ENCODE measurements around the gene NOP53. TPM values are rescaled to one million over a fixed set of nuclear protein-coding genes. Genes with fewer than 3 reads are reported as not detected.
"Not testable (repeated sequence)": the region's sequence is repeated elsewhere in the genome, so short reads cannot be mapped to it uniquely, and the experiment has no call there.

NOP53 gene
- total and polyA plus RNA-seq, 2 donors (not counting 3 experiments of a cell fraction or from before 2014, with no cell fraction given): 119 to 150 TPM

GRCh38 chr19:47762615-47763308 lies 17.4 kb downstream of the NOP53 start:
- Histone ChIP-seq H3K4me1 (ENCODE audit: control insufficient read depth, extremely low read depth, insufficient read depth, low read length) (peaks cover 4% of the 10 kb centered on the region), H3K9me3 (replicated peaks; ENCODE audit: control insufficient read depth, insufficient read depth, low read length) (no peaks in the 10 kb centered on the region), H3K27me3 (ENCODE audit: control insufficient read depth in 2 of 2, insufficient read depth in 2 of 2, low read length in 2 of 2) (no peaks in the 10 kb centered on the region), H3K9ac (replicated peaks; ENCODE audit: extremely low read depth, insufficient read depth, low read length) (no peak overlapping the region), H3K4me2 (ENCODE audit: insufficient read depth, low read length) (no peak overlapping the region), H3K27ac (ENCODE audit: insufficient read depth, low read depth, low read length) (no peak overlapping the region), H3K36me3 (ENCODE audit: control insufficient read depth in 2 of 2, extremely low read depth in 1 of 2, insufficient read depth in 2 of 2, low read length in 2 of 2) (peaks cover 0 to 7% of the 10 kb centered on the region in 2 experiments), H3K79me2 (ENCODE audit: control insufficient read depth, insufficient read depth, low read length) (no peaks in the 10 kb centered on the region), H3K9me1 (replicated peaks; ENCODE audit: control insufficient read depth, extremely low read depth, insufficient read depth, low read length) (no peaks in the 10 kb centered on the region), H4K20me1 (replicated peaks; ENCODE audit: control insufficient read depth, extremely low read depth, insufficient read depth, low read length) (no peaks in the 10 kb centered on the region), H2AFZ (ENCODE audit: low read depth, low read length) (no peak overlapping the region), H3K4me3 (replicated peaks in 1 of 3; ENCODE audit: insufficient read depth in 1 of 3, low read depth in 1 of 3, low read length in 3 of 3) (no peak overlapping the region)
- BruUV-seq (replicated peaks): no TSS peak
- TF ChIP-seq FOS (IDR thresholded peaks at IDR 0.05; ENCODE audit: borderline replicate concordance, insufficient read depth, low read length) (no peak), MYC (IDR thresholded peaks at IDR 0.05; ENCODE audit: low read depth, low read length) (peak; percentile 51)
- DNase-seq (ENCODE audit: low read depth, low spot score) (peak; percentile 42), FAIRE-seq (peak; percentile 80)
- ChIA-PET POLR2A (interaction anchor here (0.7 kb wide), 1 partner anchor 24 kb away, joined by 3 read pairs; no protein-coding TSS in a partner anchor), CTCF (interaction anchor here (1.5 to 7.3 kb wide), 2 partner anchors 26 to 50 kb away, joined by 3 to 169 read pairs; partner anchors contain the start of gene EHD2)
- dilution Hi-C loops (cut with MboI; ENCODE audit: extremely low pct_ligation_motif_present, low sequenced_read_pairs) (no loop called here), intact Hi-C loops (cut with micrococcal nuclease) (no loop called here)

- H4K20me1 ChIP-seq (replicated peaks; ENCODE audit: control insufficient read depth, extremely low read depth, insufficient read depth, low read length); H3K4me1 ChIP-seq (ENCODE audit: control insufficient read depth, extremely low read depth, insufficient read depth, low read length); H3K9me1 ChIP-seq (replicated peaks; ENCODE audit: control insufficient read depth, extremely low read depth, insufficient read depth, low read length); H3K27me3 ChIP-seq (ENCODE audit: control insufficient read depth in 2 of 2, insufficient read depth in 2 of 2, low read length in 2 of 2); dilution Hi-C loops (cut with MboI; ENCODE audit: extremely low pct_ligation_motif_present, low sequenced_read_pairs); H3K4me2 ChIP-seq (ENCODE audit: insufficient read depth, low read length); H3K9ac ChIP-seq (replicated peaks; ENCODE audit: extremely low read depth, insufficient read depth, low read length); intact Hi-C loops (cut with micrococcal nuclease); BruUV-seq (replicated peaks); H3K9me3 ChIP-seq (replicated peaks; ENCODE audit: control insufficient read depth, insufficient read depth, low read length); H3K27ac ChIP-seq (ENCODE audit: insufficient read depth, low read depth, low read length); H3K4me3 ChIP-seq (replicated peaks in 1 of 3; ENCODE audit: insufficient read depth in 1 of 3, low read depth in 1 of 3, low read length in 3 of 3); H2AFZ ChIP-seq (ENCODE audit: low read depth, low read length); DNase-seq (ENCODE audit: low read depth, low spot score); H3K36me3 ChIP-seq (ENCODE audit: control insufficient read depth in 2 of 2, extremely low read depth in 1 of 2, insufficient read depth in 2 of 2, low read length in 2 of 2); FAIRE-seq; H3K79me2 ChIP-seq (ENCODE audit: control insufficient read depth, insufficient read depth, low read length): not testable (repeated sequence)
- POLR2A ChIA-PET: interaction anchor here (0.9 kb wide), 1 partner anchor 7 kb away, joined by 3 read pairs; no protein-coding TSS in a partner anchor
- CTCF ChIA-PET: interaction anchor here (0.6 to 7.3 kb wide), 12 partner anchors 9 to 214 kb away, joined by 3 to 169 read pairs (median 6); partner anchors contain the start of gene EHD2
These were observed 19.4 kb downstream of the NOP53 start for GRCh38 chr19:47764705-47765104.

Data from endothelial cell of umbilical vein (primary cell).